GM12875 (cell line): ENCODE measurements around the gene ERMN.

Experiments used
- H3K4me3 ChIP-seq: one replicate; pipeline ENCODE4 v1.5.1; 2011; ENCODE audit warnings: low read depth, low read length, control low read depth
- CTCF ChIP-seq: IDR thresholded peaks from 2 replicates; pipeline ENCODE4 v1.5.1; 2011; ENCODE audit warnings: low read depth, mild to moderate bottlenecking, control low read depth, inconsistent platforms, low read length, moderate library complexity, borderline replicate concordance; ENCODE audit not compliant: insufficient read depth

Gene ERMN

GRCh38 chr2:157305723-157306110 is 19.9 kb downstream of the ERMN start:
- TF ChIP-seq CTCF: no peak
- H3K4me3 ChIP-seq: no peak overlapping the region

GRCh38 chr2:157304811-157305722 is 20.6 kb downstream of the ERMN start:
- no peak for TF ChIP-seq CTCF
- H3K4me3 ChIP-seq: no peak overlapping the region

GRCh38 chr2:157303612-157304011 is 22.0 kb downstream of the ERMN start:
- no peak overlapping the region for H3K4me3 ChIP-seq
- TF ChIP-seq CTCF: no peak

DNA sequence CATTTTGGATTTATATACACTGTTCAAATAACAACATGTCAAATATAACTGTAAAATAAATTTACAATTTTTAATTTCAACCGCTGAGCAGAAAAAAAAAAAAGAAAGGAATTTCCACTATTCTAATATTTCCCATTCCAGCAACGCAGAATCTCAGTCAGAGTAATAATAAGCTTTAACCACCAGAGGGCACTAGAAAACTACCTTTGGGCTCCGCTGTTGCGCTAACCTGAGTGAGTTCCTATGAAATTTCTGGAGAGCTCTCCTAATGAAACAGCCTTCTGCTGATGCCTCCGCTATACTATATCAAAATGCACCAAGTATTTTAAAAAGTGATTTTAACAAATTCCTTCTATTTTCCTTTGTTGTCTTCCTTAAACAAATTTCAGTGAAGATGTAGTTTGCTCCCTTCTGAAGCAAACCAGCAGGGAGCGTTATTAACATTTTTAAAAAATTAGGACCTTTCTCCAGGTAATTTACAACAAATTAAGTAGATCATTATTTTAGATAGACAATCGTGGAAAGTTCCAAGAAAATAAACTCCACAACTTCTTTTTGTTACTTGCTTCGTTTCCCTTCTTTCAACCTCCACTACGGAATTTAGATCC is 23.0 kb downstream of the ERMN start:
- TF ChIP-seq CTCF: peak; percentile 44; the same call in 1 of the 2 replicates
- H3K4me3 ChIP-seq: no peak overlapping the region

DNA sequence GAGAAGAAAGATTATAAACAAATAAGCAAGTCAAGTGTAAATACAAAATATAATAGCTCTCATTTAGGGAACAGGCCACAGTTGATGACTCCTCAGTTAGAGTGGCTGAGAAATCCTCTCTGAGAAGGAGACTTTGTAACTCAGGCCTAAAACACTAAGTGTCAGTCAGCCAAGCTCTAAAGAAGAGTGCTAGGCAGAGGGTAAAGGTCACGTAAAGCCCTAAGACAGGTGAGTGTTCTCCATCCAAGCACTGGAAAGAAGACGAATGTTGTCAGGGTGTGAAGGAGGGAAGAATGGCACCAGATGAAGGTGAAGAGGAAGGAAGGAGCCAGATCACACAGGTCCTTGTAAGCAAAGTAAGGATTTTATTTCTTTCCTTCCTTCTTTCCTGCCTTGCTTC is 24.3 kb downstream of the ERMN start:
- no peak overlapping the region for H3K4me3 ChIP-seq
- no peak for TF ChIP-seq CTCF

GRCh38 chr2:157296958-157297357 is 28.7 kb downstream of the ERMN start:
- no peak for TF ChIP-seq CTCF

DNA sequence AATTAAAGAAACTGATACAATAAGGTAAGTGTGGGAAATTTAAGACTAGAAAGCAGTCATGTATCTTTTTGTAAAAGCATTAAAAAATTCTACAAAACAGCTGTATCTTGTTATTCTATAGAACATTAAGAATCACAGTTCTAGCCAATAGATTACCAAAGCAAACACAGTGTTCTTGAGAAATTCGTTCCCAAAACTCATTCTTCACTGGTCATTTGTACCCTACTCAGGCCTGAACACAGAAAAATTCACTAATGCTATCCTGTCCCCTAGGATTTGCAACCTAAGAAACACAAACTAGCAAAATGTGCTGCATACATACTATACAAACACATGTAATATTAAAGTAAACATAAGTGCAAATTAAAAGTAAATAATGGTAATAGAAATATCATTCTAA is 29.1 kb downstream of the ERMN start:
- TF ChIP-seq CTCF: no peak
- no peak overlapping the region for H3K4me3 ChIP-seq

More at GRCh38 chr2:157296958-157297357, 28.7 kb downstream of the ERMN start:
- H3K4me3 ChIP-seq: no peak overlapping the region
